Mononuclear cell (primary cell): ENCODE results near the gene ERG. TPM values are rescaled to one million over a fixed set of nuclear protein-coding genes. Genes with fewer than 3 reads are reported as not detected.

Experiments
- H3K27me3 ChIP-seq: 2 replicates; pipeline ENCODE4 v1.6.0; 2011; ENCODE audit warnings: low read length, control low read depth; ENCODE audit not compliant: insufficient read depth
- H3K4me1 ChIP-seq: 2 replicates; pipeline ENCODE4 v1.5.1; 2011; ENCODE audit warnings: mild to moderate bottlenecking, low read length, control low read depth; ENCODE audit not compliant: insufficient read depth
- H3K4me3 ChIP-seq: 2 replicates; pipeline ENCODE4 v1.5.1; 2011; ENCODE audit warnings: mild to moderate bottlenecking, low read length, moderate library complexity
- H3K9me3 ChIP-seq: 2 replicates; pipeline ENCODE4 v1.5.1; 2011; ENCODE audit warnings: low read depth, mild to moderate bottlenecking, control low read depth, low read length
- total RNA-seq: library from RNA; depleted of rRNA; stranded (reverse); fragments of >200 nt; gene quantifications from one replicate; pipeline ENCODE4 v1.2.3, GENCODE V29; 2012

ERG gene
- total RNA-seq, 1 donor, result 1.4 TPM

DNA sequence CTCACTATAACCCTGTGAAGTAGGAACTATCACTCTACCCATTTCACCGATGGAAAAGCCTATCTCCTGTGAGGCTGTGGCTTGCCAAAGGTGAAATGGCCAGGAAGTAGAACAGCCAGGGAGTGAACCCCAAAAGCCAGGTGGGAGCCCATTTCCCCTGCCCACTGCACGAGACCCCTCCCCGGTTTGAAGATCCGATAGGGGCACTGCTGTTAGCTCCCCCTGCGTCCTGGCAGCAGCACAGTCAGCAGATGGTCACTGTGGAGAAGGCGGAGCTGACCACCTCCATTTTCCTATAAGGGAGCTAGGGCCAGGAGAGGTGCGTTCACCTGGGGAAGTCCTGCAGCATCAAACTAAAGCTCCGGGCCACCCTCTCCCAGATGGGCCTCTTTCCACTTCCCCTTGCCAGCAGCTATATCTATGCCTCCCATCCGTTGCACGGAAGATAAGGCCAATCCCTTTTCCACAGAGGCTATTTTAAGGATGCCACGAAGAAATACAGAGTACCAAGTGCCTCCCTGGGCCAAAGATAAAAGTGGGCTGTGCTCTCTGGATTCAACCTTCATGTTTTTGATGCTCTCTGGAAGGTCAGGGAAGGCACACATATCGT lies 7.8 kb downstream of the ERG start:
- Histone ChIP-seq H3K4me1 (peaks cover 68% of the 10 kb centered on the region), H3K4me3 (no peak overlapping the region), H3K27me3 (no peaks in the 10 kb centered on the region), H3K9me3 (no peaks in the 10 kb centered on the region)

DNA sequence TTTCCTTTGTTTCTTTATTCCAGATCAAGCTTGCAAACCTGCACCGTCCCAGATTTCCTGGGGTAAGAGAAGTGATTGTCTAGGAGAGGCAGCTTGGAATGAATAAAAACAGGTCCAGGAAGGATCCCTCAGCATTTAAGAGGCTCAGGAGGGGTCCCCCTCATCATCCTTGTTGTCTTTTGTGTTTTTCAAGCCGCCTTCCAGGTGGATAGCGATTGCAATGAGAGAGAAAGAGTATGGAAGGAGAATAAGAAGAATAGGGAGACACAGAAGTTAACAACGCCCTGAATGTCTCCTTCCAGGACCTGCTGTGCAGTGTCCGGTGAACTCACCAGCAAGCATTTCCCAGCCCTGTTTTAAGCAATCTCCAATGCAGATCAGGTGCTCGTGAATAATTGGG lies 8.5 kb downstream of the ERG start:
- Histone ChIP-seq H3K4me3 (no peak overlapping the region), H3K4me1 (peaks cover 60% of the 10 kb centered on the region), H3K9me3 (no peaks in the 10 kb centered on the region), H3K27me3 (no peaks in the 10 kb centered on the region)

DNA sequence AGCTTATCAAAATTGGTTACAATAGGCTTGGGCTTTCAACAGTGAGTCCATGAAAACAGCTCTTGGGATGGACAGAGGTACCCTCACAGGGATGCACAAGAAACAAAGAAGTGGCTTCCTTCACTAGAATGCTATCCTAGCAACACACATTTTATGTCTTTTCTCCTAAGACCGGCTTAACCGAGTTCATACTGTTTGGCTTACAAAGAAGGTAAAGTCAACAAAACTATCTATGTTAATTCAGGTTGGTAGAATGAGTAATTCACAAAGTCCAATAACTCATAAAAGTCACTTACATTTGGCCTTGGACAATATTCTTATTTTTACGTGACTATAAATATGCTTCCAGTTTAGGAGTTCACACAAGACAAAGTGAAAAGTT lies 9.0 kb downstream of the ERG start:
- H3K4me3 ChIP-seq, result no peak overlapping the region
- H3K4me1 ChIP-seq, result peaks cover 56% of the 10 kb centered on the region
- no peaks in the 10 kb centered on the region for H3K27me3 ChIP-seq
- no peaks in the 10 kb centered on the region for H3K9me3 ChIP-seq

DNA sequence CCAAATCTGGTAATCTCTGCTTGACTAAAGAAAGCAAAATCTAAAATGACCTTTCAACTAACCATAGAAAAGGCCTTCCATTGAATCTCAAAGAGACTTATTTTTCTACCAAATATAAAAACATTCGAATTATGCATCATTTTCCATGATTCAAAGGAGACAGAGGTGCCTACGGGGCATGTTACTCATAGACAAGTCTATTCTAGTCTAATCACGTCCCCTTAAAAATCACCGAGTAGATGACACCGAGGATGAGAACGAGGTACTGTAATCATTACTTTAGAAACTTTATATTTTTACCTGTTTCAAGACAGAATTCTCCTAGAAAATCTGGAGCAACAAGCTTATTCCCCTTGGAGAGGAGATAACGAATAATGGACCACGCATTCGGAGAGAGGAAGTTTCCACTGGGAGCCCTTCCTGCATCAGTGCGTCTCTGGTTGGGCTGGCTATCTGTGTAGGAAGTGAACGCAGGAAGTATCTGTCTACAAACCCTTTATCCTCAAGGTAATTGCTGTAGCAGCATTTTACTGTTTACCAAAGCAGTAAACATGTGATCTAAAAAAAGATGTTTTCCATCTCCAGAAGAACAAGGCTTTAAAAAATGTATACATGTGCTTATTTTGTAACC lies 9.5 kb downstream of the ERG start:
- Histone ChIP-seq H3K9me3 (no peaks in the 10 kb centered on the region), H3K4me3 (no peak overlapping the region), H3K27me3 (no peaks in the 10 kb centered on the region), H3K4me1 (peaks cover 51% of the 10 kb centered on the region)

DNA sequence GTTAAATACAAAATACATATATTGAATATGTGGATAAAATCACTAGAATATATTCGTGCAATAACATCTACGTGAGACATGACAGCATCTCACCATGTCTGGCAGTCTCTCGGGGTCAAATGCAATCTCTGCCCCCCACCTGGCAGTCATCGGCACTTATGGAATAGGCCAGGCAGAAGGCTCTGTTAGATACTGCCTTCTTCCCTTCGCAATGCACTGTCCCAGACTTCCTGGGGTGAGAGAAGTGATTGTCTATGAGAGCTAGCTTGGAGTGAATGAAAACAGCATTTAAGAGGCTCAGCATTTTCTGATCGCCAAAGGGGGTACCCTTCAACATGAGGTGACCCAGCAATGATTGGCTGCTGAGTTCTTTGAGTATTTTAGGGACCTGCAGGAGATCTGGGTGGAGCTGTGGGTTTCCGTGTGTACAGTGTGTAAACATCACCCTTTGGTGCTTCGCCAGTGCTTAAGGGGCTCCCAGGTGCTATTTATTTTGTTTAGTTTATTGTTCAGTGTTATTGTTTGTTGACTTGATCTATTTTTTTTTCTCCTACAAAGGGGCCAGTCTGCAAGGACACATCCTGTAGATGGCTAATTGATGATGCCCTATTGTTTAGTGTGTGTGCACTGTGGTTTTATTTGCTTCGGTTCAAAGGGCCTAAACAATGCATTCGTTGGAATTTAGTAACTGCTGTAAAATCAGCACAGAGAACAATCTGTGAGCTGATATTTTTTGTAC lies 10.2 kb downstream of the ERG start:
- no peak overlapping the region for H3K4me3 ChIP-seq
- no peaks in the 10 kb centered on the region for H3K27me3 ChIP-seq
- H3K4me1 ChIP-seq, result peaks cover 47% of the 10 kb centered on the region
- H3K9me3 ChIP-seq, result no peaks in the 10 kb centered on the region

DNA sequence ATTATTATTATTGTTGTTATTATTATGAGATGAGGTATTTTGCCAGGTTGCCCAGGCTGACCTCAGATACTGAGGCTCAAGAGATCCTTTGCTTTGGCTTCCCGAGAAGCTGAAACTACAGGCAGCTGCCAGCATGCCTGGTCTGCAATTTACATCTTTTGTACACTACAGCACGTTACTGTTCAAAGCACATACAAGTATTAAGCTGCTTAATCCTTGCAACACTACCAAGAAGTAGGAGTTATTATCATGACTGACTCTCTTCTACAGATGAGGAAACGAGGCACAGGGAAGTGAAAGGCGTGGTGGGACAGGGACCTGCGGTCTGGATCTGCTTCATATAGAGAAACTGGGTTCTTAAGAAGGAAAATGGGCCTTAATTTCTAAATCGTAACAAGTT lies 11.6 kb downstream of the ERG start:
- Histone ChIP-seq H3K4me1 (peaks cover 43% of the 10 kb centered on the region), H3K27me3 (no peaks in the 10 kb centered on the region), H3K9me3 (no peaks in the 10 kb centered on the region), H3K4me3 (no peak overlapping the region)

DNA sequence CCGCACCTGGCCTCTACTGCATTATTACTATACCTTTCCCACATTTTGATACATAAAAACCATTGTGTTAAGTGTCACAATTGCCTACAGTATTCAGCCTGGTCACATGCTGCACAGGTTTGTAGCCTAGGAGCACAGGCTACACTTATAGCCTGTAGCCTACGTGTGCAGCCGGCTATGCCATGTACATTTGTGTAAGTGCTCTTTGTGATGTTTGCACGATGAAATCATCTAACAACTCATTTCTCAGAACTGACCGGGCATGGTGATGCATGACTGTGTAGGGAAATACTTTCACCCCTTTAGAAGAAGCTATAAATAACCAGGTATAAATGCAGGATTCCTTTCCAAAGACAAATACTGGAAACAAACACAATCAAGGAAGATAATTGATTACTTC lies 12.1 kb downstream of the ERG start:
- Histone ChIP-seq H3K9me3 (no peaks in the 10 kb centered on the region), H3K27me3 (no peaks in the 10 kb centered on the region), H3K4me3 (no peak overlapping the region), H3K4me1 (peaks cover 40% of the 10 kb centered on the region)

DNA sequence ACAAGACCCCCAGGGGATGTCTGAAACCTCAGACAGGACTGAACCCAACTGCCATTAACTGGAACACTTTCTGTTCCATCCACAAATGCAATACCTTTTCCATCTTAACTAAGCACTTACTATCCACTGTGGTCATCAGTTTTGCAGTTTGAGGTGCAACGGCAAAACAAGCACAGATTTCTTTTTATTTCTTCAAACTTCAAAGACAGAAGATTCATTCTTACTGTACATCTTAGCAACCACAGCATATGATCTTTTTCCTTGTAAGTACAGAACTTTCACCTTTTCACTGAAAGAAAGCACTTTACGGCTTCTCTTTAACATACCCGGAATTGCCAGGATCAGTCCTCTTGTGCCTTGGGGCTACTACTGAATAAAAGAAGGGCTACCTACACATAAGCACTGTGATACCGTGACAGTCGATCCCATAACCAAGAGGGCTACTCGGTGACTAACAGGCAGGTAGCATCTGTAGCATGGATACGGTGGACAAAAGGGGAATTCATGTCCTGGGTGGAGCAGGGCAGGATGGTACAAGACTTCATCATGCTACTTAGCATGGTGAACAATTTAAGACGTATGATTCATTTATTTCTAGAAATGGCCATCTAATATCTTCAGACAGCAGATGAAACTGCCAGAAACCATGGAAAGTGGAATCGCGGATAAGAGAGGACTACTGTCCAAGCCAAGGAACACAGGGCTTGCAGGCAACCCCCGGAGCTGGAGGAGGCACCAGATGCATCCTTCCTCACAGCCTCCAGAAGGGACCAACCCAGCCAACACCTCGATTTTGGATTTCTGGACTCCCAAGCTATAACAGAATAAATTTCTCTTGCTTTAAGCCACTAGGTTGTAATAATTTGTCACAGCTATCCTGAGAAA lies 18.4 kb downstream of the ERG start:
- Histone ChIP-seq H3K4me3 (no peak overlapping the region), H3K4me1 (peaks cover 37% of the 10 kb centered on the region), H3K9me3 (no peaks in the 10 kb centered on the region), H3K27me3 (peaks cover 3% of the 10 kb centered on the region)

DNA sequence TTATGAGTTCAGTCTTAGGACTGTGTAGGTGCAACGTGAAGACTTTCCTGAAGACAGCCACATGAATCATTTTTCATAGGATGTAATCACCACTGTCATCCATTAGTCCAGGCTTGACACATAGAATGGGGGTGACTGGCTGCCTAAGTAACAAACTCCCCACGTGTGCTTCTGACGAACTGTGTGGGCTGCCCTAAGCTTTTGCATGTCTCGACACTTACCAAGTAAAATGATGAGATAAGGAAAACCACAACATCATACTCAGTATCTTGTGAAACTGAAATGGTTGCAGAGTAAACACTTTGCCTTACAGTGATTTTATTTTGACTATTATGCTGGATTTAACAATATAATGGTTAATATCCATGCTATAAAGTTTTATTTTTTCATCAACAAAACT lies 19.5 kb downstream of the ERG start:
- H3K4me3 ChIP-seq, result no peak overlapping the region
- H3K27me3 ChIP-seq, result peaks cover 6% of the 10 kb centered on the region
- peaks cover 43% of the 10 kb centered on the region for H3K4me1 ChIP-seq
- no peaks in the 10 kb centered on the region for H3K9me3 ChIP-seq

DNA sequence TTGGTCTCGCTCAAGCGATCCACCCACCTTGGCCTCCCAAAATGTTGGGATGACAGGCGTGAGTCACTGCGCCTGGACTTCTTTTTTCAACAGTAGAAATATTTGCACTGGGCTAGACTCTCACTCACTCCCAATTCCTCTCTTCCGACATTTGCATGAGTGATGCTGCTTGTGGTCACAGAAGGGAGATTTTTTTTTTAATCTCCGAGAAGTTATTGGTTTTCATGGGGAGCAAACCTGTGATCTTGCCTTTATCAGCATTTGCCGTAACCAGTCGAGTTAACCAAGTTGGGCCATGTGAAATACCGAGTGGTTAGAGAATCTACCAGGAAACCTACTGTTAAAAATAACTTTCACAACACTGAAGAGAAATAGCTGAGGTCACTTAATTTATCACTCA lies 21.1 kb downstream of the ERG start:
- Histone ChIP-seq H3K4me3 (no peak overlapping the region), H3K27me3 (peaks cover 6% of the 10 kb centered on the region), H3K9me3 (no peaks in the 10 kb centered on the region), H3K4me1 (peaks cover 54% of the 10 kb centered on the region)

DNA sequence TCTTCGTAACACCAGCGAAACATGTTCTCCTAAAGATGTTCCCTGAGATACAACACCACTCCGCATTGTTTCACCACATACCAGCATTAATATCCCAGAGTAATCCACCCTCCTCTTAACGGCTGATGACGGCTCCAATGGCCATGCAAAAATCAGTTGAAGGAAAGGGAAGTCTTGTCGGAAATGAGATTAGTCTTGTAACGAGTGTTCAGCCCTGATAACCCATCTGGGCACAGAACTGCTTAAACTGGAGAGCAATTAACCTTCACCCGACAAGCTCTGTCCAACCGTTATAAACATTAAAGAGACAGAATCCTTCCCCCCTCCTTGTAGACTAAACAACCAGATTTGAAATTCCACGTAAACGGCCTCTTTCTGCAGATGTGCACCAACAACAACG lies 21.9 kb downstream of the ERG start:
- Histone ChIP-seq H3K27me3 (peaks cover 6% of the 10 kb centered on the region), H3K9me3 (no peaks in the 10 kb centered on the region), H3K4me3 (peak overlapping the region; percentile 6), H3K4me1 (peaks cover 61% of the 10 kb centered on the region)

DNA sequence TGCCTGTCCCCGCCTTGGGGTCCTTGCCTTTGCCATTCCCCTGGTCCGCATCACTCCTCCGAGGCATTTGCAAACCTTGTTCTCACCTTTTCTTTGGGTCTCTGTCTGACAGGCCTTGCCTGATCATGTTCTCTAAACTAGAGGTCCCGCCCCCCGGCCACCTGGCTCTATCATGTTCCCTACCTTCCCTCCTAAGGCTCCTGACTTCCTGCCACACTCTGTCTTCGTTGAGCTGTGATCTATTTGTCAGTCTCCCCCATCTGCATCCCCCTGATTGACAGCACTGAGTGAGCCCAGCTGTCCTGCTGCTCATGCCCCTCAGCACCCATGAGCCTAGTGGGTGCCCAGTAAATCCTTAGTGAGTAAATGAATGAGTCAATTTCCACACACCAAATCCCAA lies 22.8 kb downstream of the ERG start:
- H3K9me3 ChIP-seq, result no peaks in the 10 kb centered on the region
- peaks cover 6% of the 10 kb centered on the region for H3K27me3 ChIP-seq
- no peak overlapping the region for H3K4me3 ChIP-seq
- H3K4me1 ChIP-seq, result peaks cover 69% of the 10 kb centered on the region

DNA sequence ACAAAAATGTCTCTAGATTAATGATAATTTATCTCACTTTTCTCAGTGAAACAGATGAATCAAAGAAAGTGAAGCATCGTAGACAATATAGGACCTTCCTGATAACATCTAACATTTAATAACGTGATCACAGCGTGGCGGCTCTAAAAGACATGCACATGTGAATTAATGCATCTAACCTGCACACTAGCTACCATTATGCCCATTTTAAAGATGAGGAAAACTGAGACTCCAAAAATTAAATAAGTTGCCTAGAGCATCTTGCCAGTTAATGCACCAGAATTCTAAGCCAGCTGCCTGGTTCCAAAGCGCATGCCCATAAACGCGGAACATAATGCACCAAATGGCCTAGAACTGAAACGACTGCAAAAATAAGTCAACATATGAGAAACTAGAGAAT lies 23.5 kb downstream of the ERG start:
- peaks cover 71% of the 10 kb centered on the region for H3K4me1 ChIP-seq
- no peaks in the 10 kb centered on the region for H3K9me3 ChIP-seq
- no peak overlapping the region for H3K4me3 ChIP-seq
- peaks cover 6% of the 10 kb centered on the region for H3K27me3 ChIP-seq

DNA sequence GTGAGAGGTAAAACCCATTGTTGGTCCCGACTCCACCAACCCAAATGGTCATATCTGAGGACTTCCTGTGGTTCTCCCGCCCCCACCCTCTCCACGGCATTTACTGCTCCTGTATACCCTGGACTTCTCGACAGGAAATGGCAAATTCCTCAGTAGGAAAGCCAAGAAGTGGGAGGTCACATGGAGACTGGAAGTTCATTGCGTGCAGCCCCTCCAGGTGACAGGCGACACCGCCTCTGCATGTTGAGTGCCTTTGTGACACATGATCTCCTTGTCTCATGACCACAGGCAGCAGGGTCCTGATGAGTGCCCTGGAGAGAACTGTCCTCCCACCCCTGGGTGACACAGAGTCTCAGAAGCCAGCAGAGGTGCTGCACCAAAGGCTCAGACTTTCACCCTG lies 24.2 kb downstream of the ERG start:
- Histone ChIP-seq H3K4me1 (peaks cover 71% of the 10 kb centered on the region), H3K27me3 (peaks cover 6% of the 10 kb centered on the region), H3K9me3 (no peaks in the 10 kb centered on the region), H3K4me3 (no peak overlapping the region)
